Brain pericyte (primary cell): Measurements from ENCODE around the gene ACAD8.
"Not testable (repeated sequence)": the region's sequence is repeated elsewhere in the genome, so short reads cannot be mapped to it uniquely, and the experiment has no call there.

ENCODE experiments used
- DNase-seq: peaks from one replicate; pipeline ENCODE4 v3.0.0-alpha.2; 2012; ENCODE audit warnings: low read depth, low spot score

ACAD8 gene

GRCh38 chr11:134238956-134239355 lies 14.4 kb upstream of the ACAD8 start:
- no peak for DNase-seq

- DNase-seq, result no peak
Observed at GRCh38 chr11:134240592-134240991, 12.8 kb upstream of the ACAD8 start.

GRCh38 chr11:134242376-134242775 lies 11.0 kb upstream of the ACAD8 start:
- DNase-seq, result no peak

GRCh38 chr11:134243913-134244312 lies 9.5 kb upstream of the ACAD8 start:
- DNase-seq, result no peak

GRCh38 chr11:134244593-134244992 lies 8.8 kb upstream of the ACAD8 start:
- no peak for DNase-seq

GRCh38 chr11:134245434-134245833 lies 7.9 kb upstream of the ACAD8 start:
- DNase-seq, result no peak

- no peak for DNase-seq
Observed at GRCh38 chr11:134246100-134246499, 7.3 kb upstream of the ACAD8 start.

GRCh38 chr11:134246678-134247077 lies 6.7 kb upstream of the ACAD8 start:
- no peak for DNase-seq

GRCh38 chr11:134248910-134249480 lies 4.4 kb upstream of the ACAD8 start:
- no peak for DNase-seq

- DNase-seq, result no peak
Observed at GRCh38 chr11:134250246-134250645, 3.1 kb upstream of the ACAD8 start.

- DNase-seq, result no peak
Observed at GRCh38 chr11:134250675-134251074, 2.7 kb upstream of the ACAD8 start.

- DNase-seq, result no peak
Observed at GRCh38 chr11:134252346-134253187, 801 bp upstream of the ACAD8 start.

- no peak for DNase-seq
Observed at GRCh38 chr11:134254433-134255183, 1.2 kb downstream of the ACAD8 start.

- not testable (repeated sequence) for DNase-seq
Observed at GRCh38 chr11:134255184-134255561, 1.8 kb downstream of the ACAD8 start.

- DNase-seq, result no peak
Observed at GRCh38 chr11:134257101-134257500, 3.7 kb downstream of the ACAD8 start.

GRCh38 chr11:134258577-134258976 lies 5.2 kb downstream of the ACAD8 start:
- no peak for DNase-seq

GRCh38 chr11:134260503-134260902 lies 7.1 kb downstream of the ACAD8 start:
- no peak for DNase-seq

- no peak for DNase-seq
Observed at GRCh38 chr11:134260983-134261382, 7.6 kb downstream of the ACAD8 start.

- DNase-seq, result no peak
Observed at GRCh38 chr11:134261626-134262488, 8.5 kb downstream of the ACAD8 start.

GRCh38 chr11:134264966-134265764 lies 11.8 kb downstream of the ACAD8 start:
- DNase-seq, result no peak

- DNase-seq, result no peak
Observed at GRCh38 chr11:134266440-134266839, 13.1 kb downstream of the ACAD8 start.
